Osteoblast (primary cell): Measurements from ENCODE around the gene CEBPG. TPM values are rescaled to one million over a fixed set of nuclear protein-coding genes. Genes with fewer than 3 reads are reported as not detected.
A peak's percentile ranks its signal among the peaks of the same experiment; 100 is the strongest.

Source experiments
- DNase-seq: peaks from one replicate; pipeline ENCODE4 v3.0.0; 2011; ENCODE audit warnings: low spot score, mixed read lengths; ENCODE audit not compliant: insufficient read length; ENCODE audit errors: missing footprints
- H2AFZ ChIP-seq: 2 replicates; pipeline ENCODE4 v1.6.0; 2011; ENCODE audit warnings: mild to moderate bottlenecking, low read length
- H3K27ac ChIP-seq: 2 replicates; pipeline ENCODE4 v1.5.1; 2011; ENCODE audit warnings: mild to moderate bottlenecking, low read depth, low read length, moderate library complexity
- H3K27me3 ChIP-seq: 2 replicates; pipeline ENCODE4 v1.6.0; 2012; ENCODE audit warnings: mild to moderate bottlenecking, control low read depth, inconsistent platforms, low read length, moderate library complexity; ENCODE audit not compliant: insufficient read depth
- H3K36me3 ChIP-seq: 2 replicates; pipeline ENCODE4 v1.5.1; 2011; ENCODE audit warnings: mild to moderate bottlenecking, low read length, control low read depth, moderate library complexity; ENCODE audit not compliant: insufficient read depth
- H3K4me1 ChIP-seq: 2 replicates; pipeline ENCODE4 v1.5.1; 2011; ENCODE audit warnings: mild to moderate bottlenecking, low read length, control low read depth, moderate library complexity; ENCODE audit not compliant: insufficient read depth
- H3K4me2 ChIP-seq: 2 replicates; pipeline ENCODE4 v1.6.0; 2011; ENCODE audit warnings: mild to moderate bottlenecking, low read length; ENCODE audit not compliant: insufficient read depth
- H3K4me3 ChIP-seq: fragments of 200-600 bp; sonication (generic); 3 replicates; pipeline ENCODE4 v1.5.1; 2012; ENCODE audit warnings: mild to moderate bottlenecking, low read length, inconsistent platforms; ENCODE audit not compliant: insufficient read depth
- H3K79me2 ChIP-seq: 2 replicates; pipeline ENCODE4 v1.6.0; 2012; ENCODE audit warnings: mild to moderate bottlenecking, low read length, control low read depth, inconsistent platforms; ENCODE audit not compliant: insufficient read depth
- H3K9me3 ChIP-seq: 2 replicates; pipeline ENCODE4 v1.5.1; 2011; ENCODE audit warnings: low read depth, low read length, control low read depth
- H4K20me1 ChIP-seq: 2 replicates; pipeline ENCODE4 v1.6.0; 2012; ENCODE audit warnings: mild to moderate bottlenecking, low read length, control low read depth; ENCODE audit not compliant: insufficient read depth
- total RNA-seq: library from RNA; depleted of rRNA; stranded (reverse); fragments of >200 nt; gene quantifications from 2 replicates; pipeline ENCODE4 v1.2.3, GENCODE V29; 2012
- TF ChIP-seq, protein P1 (sequence below): IDR thresholded peaks from 2 replicates; pipeline ENCODE4 v1.5.1; 2011; ENCODE audit warnings: mild to moderate bottlenecking, low read depth, low read length, moderate library complexity; ENCODE audit errors: extremely low read depth

Gene CEBPG
- total RNA-seq, 1 donor, result 35.5 TPM

DNA sequence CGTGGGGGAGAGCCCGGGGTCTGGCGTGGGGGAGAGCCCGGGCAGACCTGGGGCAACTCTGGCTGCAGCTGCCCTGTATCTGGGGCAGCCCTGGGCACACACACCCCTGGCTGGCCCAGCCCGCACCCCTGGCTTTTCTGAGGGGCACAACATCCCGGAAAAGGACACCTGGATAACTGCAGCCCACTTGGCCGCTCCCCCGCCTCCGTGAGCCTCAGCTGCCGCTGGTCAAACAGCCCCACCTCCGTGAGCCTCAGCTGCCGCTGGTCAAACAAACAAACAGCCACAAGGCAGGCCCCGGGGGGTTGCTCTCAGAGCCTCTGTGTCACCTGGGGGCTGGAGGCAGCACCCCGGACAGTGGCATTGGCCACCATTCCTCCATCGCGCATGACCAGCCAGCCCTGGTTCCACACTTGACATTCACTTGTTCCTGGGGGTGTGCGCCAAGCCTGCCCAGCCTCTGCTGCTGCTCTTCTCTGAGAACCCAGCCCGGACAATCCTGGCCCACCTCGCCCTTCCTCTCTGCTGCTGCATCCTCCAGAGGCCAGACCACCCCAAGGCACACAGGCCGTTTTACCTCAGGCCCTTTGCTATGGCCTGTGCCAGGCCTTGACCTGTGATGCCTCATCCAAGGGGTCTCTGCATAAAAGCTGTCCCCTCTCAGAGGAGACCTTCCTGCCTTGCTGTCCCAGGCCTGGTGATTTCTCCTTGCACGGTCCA lies 19.9 kb downstream of the CEBPG start:
- peak; percentile 86 for DNase-seq
- peak overlapping the region; percentile 58 for H3K4me2 ChIP-seq

GRCh38 chr19:33394006-33394722 lies 20.7 kb downstream of the CEBPG start:
- peaks cover 15% of the 10 kb centered on the region for H4K20me1 ChIP-seq
- peak overlapping the region; percentile 58 for H3K4me2 ChIP-seq

More for the DNA sequence above, 19.9 kb downstream of the CEBPG start:
- H3K4me1 ChIP-seq, result peaks cover 39% of the 10 kb centered on the region
- no peaks in the 10 kb centered on the region for H3K27me3 ChIP-seq
- TF ChIP-seq, protein P1, sequence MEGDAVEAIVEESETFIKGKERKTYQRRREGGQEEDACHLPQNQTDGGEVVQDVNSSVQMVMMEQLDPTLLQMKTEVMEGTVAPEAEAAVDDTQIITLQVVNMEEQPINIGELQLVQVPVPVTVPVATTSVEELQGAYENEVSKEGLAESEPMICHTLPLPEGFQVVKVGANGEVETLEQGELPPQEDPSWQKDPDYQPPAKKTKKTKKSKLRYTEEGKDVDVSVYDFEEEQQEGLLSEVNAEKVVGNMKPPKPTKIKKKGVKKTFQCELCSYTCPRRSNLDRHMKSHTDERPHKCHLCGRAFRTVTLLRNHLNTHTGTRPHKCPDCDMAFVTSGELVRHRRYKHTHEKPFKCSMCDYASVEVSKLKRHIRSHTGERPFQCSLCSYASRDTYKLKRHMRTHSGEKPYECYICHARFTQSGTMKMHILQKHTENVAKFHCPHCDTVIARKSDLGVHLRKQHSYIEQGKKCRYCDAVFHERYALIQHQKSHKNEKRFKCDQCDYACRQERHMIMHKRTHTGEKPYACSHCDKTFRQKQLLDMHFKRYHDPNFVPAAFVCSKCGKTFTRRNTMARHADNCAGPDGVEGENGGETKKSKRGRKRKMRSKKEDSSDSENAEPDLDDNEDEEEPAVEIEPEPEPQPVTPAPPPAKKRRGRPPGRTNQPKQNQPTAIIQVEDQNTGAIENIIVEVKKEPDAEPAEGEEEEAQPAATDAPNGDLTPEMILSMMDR, result no peak
- no peaks in the 10 kb centered on the region for H3K36me3 ChIP-seq
- peaks cover 6% of the 10 kb centered on the region for H3K79me2 ChIP-seq
- H2AFZ ChIP-seq, result no peak overlapping the region
- no peak overlapping the region for H3K4me3 ChIP-seq
- H4K20me1 ChIP-seq, result peaks cover 18% of the 10 kb centered on the region
- H3K27ac ChIP-seq, result peak overlapping the region; percentile 61
- no peaks in the 10 kb centered on the region for H3K9me3 ChIP-seq

GRCh38 chr19:33394723-33395560 lies 21.4 kb downstream of the CEBPG start:
- H3K4me3 ChIP-seq, result no peak overlapping the region
- H3K4me2 ChIP-seq, result peak overlapping the region; percentile 58
- H3K4me1 ChIP-seq, result peaks cover 38% of the 10 kb centered on the region
- H2AFZ ChIP-seq, result no peak overlapping the region
- DNase-seq, result peak; percentile 88
- no peaks in the 10 kb centered on the region for H3K27me3 ChIP-seq
- TF ChIP-seq, protein P1, result no peak
- H3K27ac ChIP-seq, result peak overlapping the region; percentile 61
- no peaks in the 10 kb centered on the region for H3K79me2 ChIP-seq
- no peaks in the 10 kb centered on the region for H3K36me3 ChIP-seq
- H4K20me1 ChIP-seq, result peaks cover 15% of the 10 kb centered on the region
- no peaks in the 10 kb centered on the region for H3K9me3 ChIP-seq

More at GRCh38 chr19:33394006-33394722, 20.7 kb downstream of the CEBPG start:
- H3K79me2 ChIP-seq, result peaks cover under 1% of the 10 kb centered on the region
- DNase-seq, result peak; percentile 100
- H3K4me3 ChIP-seq, result peak overlapping the region; percentile 20
- H3K36me3 ChIP-seq, result no peaks in the 10 kb centered on the region
- H3K4me1 ChIP-seq, result peaks cover 38% of the 10 kb centered on the region
- H3K27me3 ChIP-seq, result no peaks in the 10 kb centered on the region
- H3K27ac ChIP-seq, result peak overlapping the region; percentile 61
- H2AFZ ChIP-seq, result no peak overlapping the region
- TF ChIP-seq, protein P1, result no peak
- H3K9me3 ChIP-seq, result no peaks in the 10 kb centered on the region
